Mucosa of descending colon (tissue), 3 donors: ENCODE measurements around the gene GCNT4. TPM values are rescaled to one million over a fixed set of nuclear protein-coding genes. Genes with fewer than 3 reads are reported as not detected.
"Not testable (repeated sequence)": the region's sequence is repeated elsewhere in the genome, so short reads cannot be mapped to it uniquely, and the experiment has no call there.

Experiments
- ATAC-seq: fragments of 200-7000 bp; cut with Tn5 transposase; one replicate; pipeline ENCODE4 v1.9.1; 2020; ENCODE audit warnings: mild to moderate bottlenecking, moderate library complexity
- DNase-seq, 3 donors: peaks; one replicate each; pipeline ENCODE4 v3.0.0-alpha.2; 2020
- H3K36me3 ChIP-seq: fragments of 200-600 bp; one replicate; pipeline ENCODE4 v1.8.0; 2021; ENCODE audit warnings: low read depth, mild to moderate bottlenecking
- H3K4me1 ChIP-seq: fragments of 200-600 bp; one replicate; pipeline ENCODE4 v1.8.0; 2021; ENCODE audit warnings: low read depth, mild to moderate bottlenecking
- H3K4me3 ChIP-seq: fragments of 200-600 bp; one replicate; pipeline ENCODE4 v1.8.0; 2021; ENCODE audit warnings: mild to moderate bottlenecking
- H3K9me3 ChIP-seq: fragments of 200-600 bp; one replicate; pipeline ENCODE4 v1.8.0; 2021; ENCODE audit warnings: mild to moderate bottlenecking
- CTCF ChIP-seq: fragments of 200-600 bp; IDR thresholded peaks from one replicate; pipeline ENCODE4 v1.8.0; 2022; ENCODE audit warnings: antibody characterized with exemption, mild to moderate bottlenecking
- intact Hi-C, 2 donors: fragments of 100-400 bp; cut with DNase I in 1 of 2; cut with micrococcal nuclease in 1 of 2; formaldehyde crosslinking; loops; one replicate each; pipeline versions ENCODE4 v1.11.0 to v1.11.1; 2022; cut with DNase I, micrococcal nuclease
- long read RNA-seq, 2 donors: library from polyadenylated mRNA; unstranded; transcript quantifications; one replicate each; pipeline ENCODE4 v2.0.0, GENCODE V29; 2019 to 2021
- total RNA-seq, 3 donors: library from RNA; stranded (reverse); fragmentation: NEBNext Ultra II Directional in 2 of 3; extraction: Animal tissue kit (Norgen Biotek cat#: 25700) in 2 of 3; gene quantifications; one replicate each; pipeline versions ENCODE4 v1.2.1 to v1.2.4, GENCODE V29; 2021 to 2023
- donor health status: DM: no; HTN: no; CAD: no; lungs with moderate emphysema.
- donor health status: DM: no; HTN: no; CAD: no.
- donor health status: DM: no; HTN: yes; CAD: no.

GCNT4 gene
- 1 to 10 TPM in 2 of 3 donors, under 1 TPM in 1; 0.92 to 6.1 (median 2.4) TPM for total RNA-seq
- long read RNA-seq, donor 1: 0 reads
- long read RNA-seq, donor 2: 0 reads

DNA sequence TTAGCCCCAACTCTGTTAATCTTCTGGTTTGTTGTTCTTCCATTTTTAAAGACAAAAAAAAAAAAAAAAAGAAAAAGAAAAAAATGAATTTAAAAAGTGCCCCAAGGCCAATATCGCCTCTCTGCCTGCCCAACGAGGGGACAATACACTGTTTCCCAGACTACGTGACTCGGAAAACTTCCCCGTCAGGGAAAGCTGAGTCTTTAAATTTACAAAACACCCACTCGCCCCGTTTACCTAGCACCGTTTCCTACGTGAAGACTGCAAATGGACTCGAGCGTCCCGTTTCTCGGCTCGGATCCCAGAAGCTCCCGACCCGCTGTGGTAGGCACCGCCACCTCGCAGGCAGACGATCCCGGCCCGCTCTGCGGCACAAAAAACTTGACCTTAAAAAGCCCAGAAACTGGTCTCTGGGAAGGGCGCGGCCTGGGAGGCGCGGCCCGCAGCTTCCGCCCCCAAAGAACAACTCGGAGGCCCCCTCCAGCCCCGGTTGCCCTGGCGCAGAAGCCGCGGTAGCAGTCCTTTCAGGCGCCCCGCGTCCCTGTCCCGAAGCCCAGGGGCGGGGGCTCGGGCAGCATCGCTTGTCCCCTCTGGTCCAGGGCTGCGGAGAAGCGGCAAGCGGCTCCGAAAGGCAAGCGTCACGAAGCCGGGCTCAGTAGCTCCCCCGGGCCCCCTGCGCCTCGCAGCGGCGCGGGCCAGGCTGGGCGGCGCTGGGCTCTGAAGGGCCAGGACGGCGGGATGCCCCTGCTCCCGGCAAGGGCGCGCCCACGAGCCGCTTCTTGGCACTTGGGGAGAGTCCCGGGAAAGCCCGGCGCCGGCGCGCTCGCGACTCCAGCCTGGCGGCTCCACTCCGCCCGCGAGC, at the start of gene GCNT4:
Gene GCNT4 (minus strand): TSS at position 367 of the 862 bp plus-strand sequence. CDS start 22,521 bp downstream, outside the sequence.
- intact Hi-C loops: no loop called here
- TF ChIP-seq CTCF: no peak
- ATAC-seq: peak; percentile 34
- Histone ChIP-seq H3K9me3 (no peaks in the 10 kb centered on the region), H3K4me3 (peak within 1 kb of the TSS; percentile 29), H3K4me1 (peaks cover 25% of the 10 kb centered on the region), H3K36me3 (no peaks in the 10 kb centered on the region)
- peak; percentile 43 to 69 (median 68) for DNase-seq

DNA sequence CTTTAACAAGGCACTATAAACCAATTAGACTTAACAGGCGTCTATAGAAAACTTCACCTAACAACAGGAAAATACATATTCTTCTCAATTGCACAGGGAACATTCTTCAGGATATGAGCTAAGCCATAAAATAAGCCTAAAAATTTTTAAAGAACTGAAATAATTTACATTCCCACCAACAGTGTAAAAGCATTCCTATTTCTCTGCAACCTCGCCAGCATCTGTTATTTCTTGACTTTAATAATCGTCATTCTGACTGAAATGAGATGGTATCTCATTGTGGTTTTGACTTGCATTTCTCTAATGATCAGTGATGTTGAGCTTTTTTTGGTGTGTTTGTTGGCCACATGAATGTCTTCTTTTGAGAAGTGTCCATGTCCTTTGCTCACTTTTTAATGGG, 43.6 kb upstream of the GCNT4 start:
- H3K4me3 ChIP-seq, intact Hi-C loops, ATAC-seq, H3K9me3 ChIP-seq, H3K36me3 ChIP-seq, DNase-seq, H3K4me1 ChIP-seq: not testable (repeated sequence)

DNA sequence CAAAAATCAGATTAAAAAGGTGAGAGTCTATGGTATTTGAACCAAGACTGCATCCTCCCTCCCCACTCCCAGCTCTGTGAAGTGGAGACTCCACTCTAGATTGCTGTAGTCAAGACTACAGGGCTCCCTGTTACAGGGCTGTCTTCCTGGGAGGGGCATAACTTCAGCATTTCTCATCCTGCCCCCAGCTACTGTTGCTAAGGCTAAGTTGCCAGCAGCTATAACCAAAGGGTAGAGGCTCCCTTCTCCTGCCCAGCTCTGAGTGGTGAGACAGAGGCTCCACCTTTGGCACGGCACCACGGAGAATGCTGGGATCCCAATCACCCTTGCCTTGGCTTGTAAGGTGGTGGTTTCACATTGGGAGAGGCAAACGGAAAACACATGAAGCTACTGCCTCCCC, 39.2 kb upstream of the GCNT4 start:
- DNase-seq: no peak
- Histone ChIP-seq H3K4me1 (no peaks in the 10 kb centered on the region), H3K36me3 (no peaks in the 10 kb centered on the region), H3K4me3 (no peak overlapping the region), H3K9me3 (no peaks in the 10 kb centered on the region)
- intact Hi-C loops: no loop called here
- no peak for ATAC-seq
- no peak for TF ChIP-seq CTCF

- Histone ChIP-seq H3K4me1 (no peaks in the 10 kb centered on the region), H3K36me3 (no peaks in the 10 kb centered on the region), H3K9me3 (no peaks in the 10 kb centered on the region), H3K4me3 (no peak overlapping the region)
- no peak for TF ChIP-seq CTCF
- intact Hi-C loops: no loop called here
- ATAC-seq (no peak), DNase-seq (no peak)
These were observed 37.3 kb upstream of the GCNT4 start for GRCh38 chr5:75089662-75090061.

- H3K4me1 ChIP-seq: no peaks in the 10 kb centered on the region
- H3K4me3 ChIP-seq: no peak overlapping the region
- no peaks in the 10 kb centered on the region for H3K9me3 ChIP-seq
- DNase-seq (no peak), ATAC-seq (no peak)
- intact Hi-C loops: no loop called here
- H3K36me3 ChIP-seq: no peaks in the 10 kb centered on the region
- TF ChIP-seq CTCF: no peak
These were observed 36.8 kb upstream of the GCNT4 start for GRCh38 chr5:75089137-75089536.

DNA sequence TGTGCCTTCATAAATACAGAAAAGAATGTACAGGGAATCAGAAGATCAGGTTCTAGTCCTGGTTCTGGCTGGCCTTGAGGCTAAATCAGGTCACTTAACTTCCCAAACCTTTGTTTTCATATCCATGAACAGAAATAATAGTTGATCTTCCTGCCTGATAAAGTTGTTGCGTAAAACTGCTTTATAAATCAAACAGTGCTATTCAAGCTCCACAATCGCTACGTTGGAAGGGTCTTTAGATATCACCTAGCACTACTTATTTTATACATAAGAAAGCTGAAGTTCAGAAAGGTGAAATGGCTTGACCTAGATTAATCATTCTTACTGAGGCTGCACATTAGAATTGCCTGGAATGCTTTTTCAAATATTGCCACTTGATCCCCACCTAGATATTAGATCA, 36.3 kb upstream of the GCNT4 start:
- H3K36me3 ChIP-seq: no peaks in the 10 kb centered on the region
- no peak for TF ChIP-seq CTCF
- no peak overlapping the region for H3K4me3 ChIP-seq
- no peak for ATAC-seq
- intact Hi-C loops: no loop called here
- no peak for DNase-seq
- no peaks in the 10 kb centered on the region for H3K9me3 ChIP-seq
- no peaks in the 10 kb centered on the region for H3K4me1 ChIP-seq
